ENCODE measurements around the gene EEFSEC. TPM values are rescaled to one million over a fixed set of nuclear protein-coding genes. Genes with fewer than 3 reads are reported as not detected.

Gene EEFSEC
- total RNA-seq, 3 donors from 2014 or later = 20.2 to 23.9 (median 21.9) TPM

GRCh38 chr3:128337305-128337704, 184.0 kb downstream of the EEFSEC start:
- ATAC-seq = no peak
- no peaks in the 10 kb centered on the region for H3K4me1 Mint-ChIP-seq (ENCODE audit: low read depth)
- peaks cover 24% of the 10 kb centered on the region for H3K36me3 Mint-ChIP-seq (ENCODE audit: insufficient read depth)
- no peaks in the 10 kb centered on the region for H3K27me3 Mint-ChIP-seq (ENCODE audit: low read depth)
- no peak overlapping the region for H3K4me3 Mint-ChIP-seq
- no peak for DNase-seq
- no peaks in the 10 kb centered on the region for H3K9me3 Mint-ChIP-seq

GRCh38 chr3:128338536-128339330, 185.5 kb downstream of the EEFSEC start:
- DNase-seq = no peak
- Mint-ChIP-seq H3K27me3 (ENCODE audit: low read depth) (no peaks in the 10 kb centered on the region), H3K36me3 (ENCODE audit: insufficient read depth) (peaks cover 18% of the 10 kb centered on the region), H3K9me3 (no peaks in the 10 kb centered on the region), H3K4me3 (no peak overlapping the region), H3K4me1 (ENCODE audit: low read depth) (no peaks in the 10 kb centered on the region)
- ATAC-seq = no peak

- Mint-ChIP-seq H3K27me3 (ENCODE audit: low read depth) (no peaks in the 10 kb centered on the region), H3K9me3 (no peaks in the 10 kb centered on the region), H3K36me3 (ENCODE audit: insufficient read depth) (peaks cover 20% of the 10 kb centered on the region), H3K4me1 (ENCODE audit: low read depth) (no peaks in the 10 kb centered on the region), H3K4me3 (no peak overlapping the region)
- DNase-seq (no peak), ATAC-seq (no peak)
These were observed 186.3 kb downstream of the EEFSEC start for GRCh38 chr3:128339491-128340012.

- no peaks in the 10 kb centered on the region for H3K9me3 Mint-ChIP-seq
- H3K36me3 Mint-ChIP-seq (ENCODE audit: insufficient read depth) = peaks cover 20% of the 10 kb centered on the region
- no peak overlapping the region for H3K4me3 Mint-ChIP-seq
- DNase-seq (no peak), ATAC-seq (no peak)
- no peaks in the 10 kb centered on the region for H3K27me3 Mint-ChIP-seq (ENCODE audit: low read depth)
- H3K4me1 Mint-ChIP-seq (ENCODE audit: low read depth) = no peaks in the 10 kb centered on the region
These were observed 187.1 kb downstream of the EEFSEC start for GRCh38 chr3:128340198-128340903.

GRCh38 chr3:128340904-128341555, 187.7 kb downstream of the EEFSEC start:
- no peak overlapping the region for H3K4me3 Mint-ChIP-seq
- ATAC-seq (no peak), DNase-seq (no peak)
- H3K9me3 Mint-ChIP-seq = no peaks in the 10 kb centered on the region
- peaks cover 20% of the 10 kb centered on the region for H3K36me3 Mint-ChIP-seq (ENCODE audit: insufficient read depth)
- no peaks in the 10 kb centered on the region for H3K4me1 Mint-ChIP-seq (ENCODE audit: low read depth)
- H3K27me3 Mint-ChIP-seq (ENCODE audit: low read depth) = no peaks in the 10 kb centered on the region

- Mint-ChIP-seq H3K4me3 (no peak overlapping the region), H3K27me3 (ENCODE audit: low read depth) (no peaks in the 10 kb centered on the region), H3K36me3 (ENCODE audit: insufficient read depth) (peaks cover 19% of the 10 kb centered on the region), H3K9me3 (no peaks in the 10 kb centered on the region), H3K4me1 (ENCODE audit: low read depth) (no peaks in the 10 kb centered on the region)
- ATAC-seq (no peak), DNase-seq (no peak)
These were observed 188.5 kb downstream of the EEFSEC start for GRCh38 chr3:128341659-128342395.

- no peak overlapping the region for H3K4me3 Mint-ChIP-seq
- H3K9me3 Mint-ChIP-seq = no peaks in the 10 kb centered on the region
- no peak for DNase-seq
- H3K36me3 Mint-ChIP-seq (ENCODE audit: insufficient read depth) = peaks cover 13% of the 10 kb centered on the region
- peaks cover 4% of the 10 kb centered on the region for H3K4me1 Mint-ChIP-seq (ENCODE audit: low read depth)
- ATAC-seq = no peak
- no peaks in the 10 kb centered on the region for H3K27me3 Mint-ChIP-seq (ENCODE audit: low read depth)
These were observed 189.5 kb downstream of the EEFSEC start for GRCh38 chr3:128342701-128343180.

GRCh38 chr3:128343287-128344051, 190.2 kb downstream of the EEFSEC start:
- H3K27me3 Mint-ChIP-seq (ENCODE audit: low read depth) = no peaks in the 10 kb centered on the region
- DNase-seq = no peak
- no peaks in the 10 kb centered on the region for H3K9me3 Mint-ChIP-seq
- no peak overlapping the region for H3K4me3 Mint-ChIP-seq
- H3K36me3 Mint-ChIP-seq (ENCODE audit: insufficient read depth) = peaks cover 10% of the 10 kb centered on the region
- ATAC-seq = no peak
- peaks cover 4% of the 10 kb centered on the region for H3K4me1 Mint-ChIP-seq (ENCODE audit: low read depth)

- H3K27me3 Mint-ChIP-seq (ENCODE audit: low read depth) = no peaks in the 10 kb centered on the region
- ATAC-seq = no peak
These were observed 190.9 kb downstream of the EEFSEC start for GRCh38 chr3:128344052-128344735.

GRCh38 chr3:128345196-128345595, 191.9 kb downstream of the EEFSEC start:
- Mint-ChIP-seq H3K36me3 (ENCODE audit: insufficient read depth) (peaks cover 7% of the 10 kb centered on the region), H3K27me3 (ENCODE audit: low read depth) (no peaks in the 10 kb centered on the region), H3K9me3 (no peaks in the 10 kb centered on the region), H3K4me1 (ENCODE audit: low read depth) (peaks cover 7% of the 10 kb centered on the region), H3K4me3 (no peak overlapping the region)
- DNase-seq (no peak), ATAC-seq (no peak)

More at GRCh38 chr3:128344052-128344735, 190.9 kb downstream of the EEFSEC start:
- no peak for DNase-seq
- peaks cover 7% of the 10 kb centered on the region for H3K36me3 Mint-ChIP-seq (ENCODE audit: insufficient read depth)
- no peak overlapping the region for H3K4me3 Mint-ChIP-seq
- H3K9me3 Mint-ChIP-seq = no peaks in the 10 kb centered on the region
- H3K4me1 Mint-ChIP-seq (ENCODE audit: low read depth) = peaks cover 7% of the 10 kb centered on the region

GRCh38 chr3:128346562-128346961, 193.3 kb downstream of the EEFSEC start:
- H3K4me3 Mint-ChIP-seq = no peak overlapping the region

GRCh38 chr3:128347282-128347681, 194.0 kb downstream of the EEFSEC start:
- H3K4me1 Mint-ChIP-seq (ENCODE audit: low read depth) = peaks cover 7% of the 10 kb centered on the region
- H3K4me3 Mint-ChIP-seq = no peak overlapping the region
- peaks cover 7% of the 10 kb centered on the region for H3K36me3 Mint-ChIP-seq (ENCODE audit: insufficient read depth)
- no peaks in the 10 kb centered on the region for H3K27me3 Mint-ChIP-seq (ENCODE audit: low read depth)
- no peaks in the 10 kb centered on the region for H3K9me3 Mint-ChIP-seq
- DNase-seq (no peak), ATAC-seq (no peak)

More at GRCh38 chr3:128346562-128346961, 193.3 kb downstream of the EEFSEC start:
- Mint-ChIP-seq H3K36me3 (ENCODE audit: insufficient read depth) (peaks cover 7% of the 10 kb centered on the region), H3K4me1 (ENCODE audit: low read depth) (peaks cover 7% of the 10 kb centered on the region), H3K9me3 (no peaks in the 10 kb centered on the region), H3K27me3 (ENCODE audit: low read depth) (no peaks in the 10 kb centered on the region)
- ATAC-seq (no peak), DNase-seq (no peak)

- Mint-ChIP-seq H3K27me3 (ENCODE audit: low read depth) (no peaks in the 10 kb centered on the region), H3K4me3 (no peak overlapping the region), H3K9me3 (no peaks in the 10 kb centered on the region), H3K36me3 (ENCODE audit: insufficient read depth) (peaks cover 7% of the 10 kb centered on the region), H3K4me1 (ENCODE audit: low read depth) (peaks cover 7% of the 10 kb centered on the region)
- no peak for DNase-seq
- ATAC-seq = no peak
These were observed 194.8 kb downstream of the EEFSEC start for GRCh38 chr3:128348075-128348474.

All from activated T-cell treated with anti-CD3 and anti-CD28 coated beads, Interleukin-2, amount 50 U/mL, for 4 hours (primary cell).